ENCODE measurements around the gene ZMYND15. TPM values are rescaled to one million over a fixed set of nuclear protein-coding genes. Genes with fewer than 3 reads are reported as not detected.
A peak's percentile ranks its signal among the peaks of the same experiment; 100 is the strongest.

Gene ZMYND15
- total and polyA plus RNA-seq, 2 of the 13 experiments (the other 11 are each of a cell fraction or from before 2014, with no cell fraction given), result 0.24 to 2.7 TPM

DNA sequence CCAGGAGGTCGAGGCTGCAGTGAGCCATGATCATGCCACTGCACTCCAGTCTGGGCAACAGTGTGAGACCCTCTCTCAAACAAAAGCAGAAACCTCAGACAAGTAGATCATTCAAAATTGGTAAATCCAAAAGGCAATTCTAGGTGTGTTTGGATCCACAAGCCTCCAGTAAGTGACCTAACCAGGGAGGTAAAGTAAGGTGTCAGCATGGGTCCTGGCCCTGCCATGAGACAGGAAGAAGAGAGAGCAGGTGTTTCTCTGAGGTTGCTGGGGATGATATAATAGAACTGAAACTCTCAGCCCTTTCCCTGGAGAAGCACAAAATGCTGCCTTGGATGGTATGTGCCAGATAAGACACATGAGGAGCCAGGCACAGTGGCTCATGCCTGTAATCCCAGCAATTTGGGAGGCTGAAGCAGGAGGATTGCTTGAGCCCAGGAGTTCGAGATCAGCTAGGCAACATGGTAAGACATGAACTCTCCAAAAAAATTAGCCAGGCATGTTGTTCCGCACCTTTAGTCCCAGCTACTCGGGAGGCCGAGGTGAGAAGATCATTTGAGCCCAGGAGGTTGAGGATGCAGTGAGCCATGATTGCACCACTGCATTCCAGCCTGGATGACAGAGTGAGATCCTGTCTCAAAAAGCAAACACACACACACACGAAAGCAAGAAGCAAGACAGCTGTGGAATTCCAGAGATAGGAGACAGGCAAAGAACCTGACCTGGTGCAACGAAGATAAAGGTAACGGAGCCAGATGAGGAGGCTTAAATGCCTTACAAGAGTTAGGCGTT is 38.5 kb downstream of the ZMYND15 start (continued):
- TF ChIP-seq, protein P1, sequence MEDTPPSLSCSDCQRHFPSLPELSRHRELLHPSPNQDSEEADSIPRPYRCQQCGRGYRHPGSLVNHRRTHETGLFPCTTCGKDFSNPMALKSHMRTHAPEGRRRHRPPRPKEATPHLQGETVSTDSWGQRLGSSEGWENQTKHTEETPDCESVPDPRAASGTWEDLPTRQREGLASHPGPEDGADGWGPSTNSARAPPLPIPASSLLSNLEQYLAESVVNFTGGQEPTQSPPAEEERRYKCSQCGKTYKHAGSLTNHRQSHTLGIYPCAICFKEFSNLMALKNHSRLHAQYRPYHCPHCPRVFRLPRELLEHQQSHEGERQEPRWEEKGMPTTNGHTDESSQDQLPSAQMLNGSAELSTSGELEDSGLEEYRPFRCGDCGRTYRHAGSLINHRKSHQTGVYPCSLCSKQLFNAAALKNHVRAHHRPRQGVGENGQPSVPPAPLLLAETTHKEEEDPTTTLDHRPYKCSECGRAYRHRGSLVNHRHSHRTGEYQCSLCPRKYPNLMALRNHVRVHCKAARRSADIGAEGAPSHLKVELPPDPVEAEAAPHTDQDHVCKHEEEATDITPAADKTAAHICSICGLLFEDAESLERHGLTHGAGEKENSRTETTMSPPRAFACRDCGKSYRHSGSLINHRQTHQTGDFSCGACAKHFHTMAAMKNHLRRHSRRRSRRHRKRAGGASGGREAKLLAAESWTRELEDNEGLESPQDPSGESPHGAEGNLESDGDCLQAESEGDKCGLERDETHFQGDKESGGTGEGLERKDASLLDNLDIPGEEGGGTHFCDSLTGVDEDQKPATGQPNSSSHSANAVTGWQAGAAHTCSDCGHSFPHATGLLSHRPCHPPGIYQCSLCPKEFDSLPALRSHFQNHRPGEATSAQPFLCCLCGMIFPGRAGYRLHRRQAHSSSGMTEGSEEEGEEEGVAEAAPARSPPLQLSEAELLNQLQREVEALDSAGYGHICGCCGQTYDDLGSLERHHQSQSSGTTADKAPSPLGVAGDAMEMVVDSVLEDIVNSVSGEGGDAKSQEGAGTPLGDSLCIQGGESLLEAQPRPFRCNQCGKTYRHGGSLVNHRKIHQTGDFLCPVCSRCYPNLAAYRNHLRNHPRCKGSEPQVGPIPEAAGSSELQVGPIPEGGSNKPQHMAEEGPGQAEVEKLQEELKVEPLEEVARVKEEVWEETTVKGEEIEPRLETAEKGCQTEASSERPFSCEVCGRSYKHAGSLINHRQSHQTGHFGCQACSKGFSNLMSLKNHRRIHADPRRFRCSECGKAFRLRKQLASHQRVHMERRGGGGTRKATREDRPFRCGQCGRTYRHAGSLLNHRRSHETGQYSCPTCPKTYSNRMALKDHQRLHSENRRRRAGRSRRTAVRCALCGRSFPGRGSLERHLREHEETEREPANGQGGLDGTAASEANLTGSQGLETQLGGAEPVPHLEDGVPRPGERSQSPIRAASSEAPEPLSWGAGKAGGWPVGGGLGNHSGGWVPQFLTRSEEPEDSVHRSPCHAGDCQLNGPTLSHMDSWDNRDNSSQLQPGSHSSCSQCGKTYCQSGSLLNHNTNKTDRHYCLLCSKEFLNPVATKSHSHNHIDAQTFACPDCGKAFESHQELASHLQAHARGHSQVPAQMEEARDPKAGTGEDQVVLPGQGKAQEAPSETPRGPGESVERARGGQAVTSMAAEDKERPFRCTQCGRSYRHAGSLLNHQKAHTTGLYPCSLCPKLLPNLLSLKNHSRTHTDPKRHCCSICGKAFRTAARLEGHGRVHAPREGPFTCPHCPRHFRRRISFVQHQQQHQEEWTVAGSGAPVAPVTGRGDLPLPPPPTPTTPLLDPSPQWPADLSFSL (CRISPR knock-in tag; IDR thresholded peaks at IDR 0.05), result no peak
- TF ChIP-seq CEBPB (IDR thresholded peaks at IDR 0.05; ENCODE audit: borderline replicate concordance, low read depth, low read length) (peak; percentile 93), NR2F1 (CRISPR knock-in tag; IDR thresholded peaks at IDR 0.05) (peak; percentile 16 to 59; a peak in 2 of 4 replicates), RFX1 (IDR thresholded peaks at IDR 0.05) (no peak), TBX2 (CRISPR knock-in tag; IDR thresholded peaks at IDR 0.05; ENCODE audit: borderline replicate concordance) (peak; percentile 87), TCF7L2 (IDR thresholded peaks at IDR 0.05; ENCODE audit: low read depth, low read length) (no peak), ZNF382 (CRISPR knock-in tag; IDR thresholded peaks at IDR 0.05; ENCODE audit: borderline replicate concordance) (no peak), ZNF317 (CRISPR knock-in tag; IDR thresholded peaks at IDR 0.05) (no peak), ZMYM3 (CRISPR knock-in tag; IDR thresholded peaks at IDR 0.05) (peak; percentile 95), ZNF766 (CRISPR knock-in tag; IDR thresholded peaks at IDR 0.05; ENCODE audit: borderline replicate concordance) (peak; percentile 55; the same call in 1 of the 2 replicates), ZNF431 (CRISPR knock-in tag; IDR thresholded peaks at IDR 0.05; ENCODE audit: borderline replicate concordance, low read depth) (no peak), ESRRA (CRISPR knock-in tag; IDR thresholded peaks at IDR 0.05; ENCODE audit: low read depth) (no peak), POLR2AphosphoS5 (IDR thresholded peaks at IDR 0.05; ENCODE audit: low read depth, low read length) (no peak; the same call in 1 of the 2 replicates), KLF9 (CRISPR knock-in tag; IDR thresholded peaks at IDR 0.05; ENCODE audit: low read depth) (no peak), IRX3 (CRISPR knock-in tag; IDR thresholded peaks at IDR 0.05; ENCODE audit: borderline replicate concordance, low read depth) (no peak), RARG (CRISPR knock-in tag; IDR thresholded peaks at IDR 0.05; ENCODE audit: low read depth) (no peak), ETV6 (CRISPR knock-in tag; conservative IDR thresholded peaks at IDR 0.05) (no peak)
- TF ChIP-seq, protein P2, sequence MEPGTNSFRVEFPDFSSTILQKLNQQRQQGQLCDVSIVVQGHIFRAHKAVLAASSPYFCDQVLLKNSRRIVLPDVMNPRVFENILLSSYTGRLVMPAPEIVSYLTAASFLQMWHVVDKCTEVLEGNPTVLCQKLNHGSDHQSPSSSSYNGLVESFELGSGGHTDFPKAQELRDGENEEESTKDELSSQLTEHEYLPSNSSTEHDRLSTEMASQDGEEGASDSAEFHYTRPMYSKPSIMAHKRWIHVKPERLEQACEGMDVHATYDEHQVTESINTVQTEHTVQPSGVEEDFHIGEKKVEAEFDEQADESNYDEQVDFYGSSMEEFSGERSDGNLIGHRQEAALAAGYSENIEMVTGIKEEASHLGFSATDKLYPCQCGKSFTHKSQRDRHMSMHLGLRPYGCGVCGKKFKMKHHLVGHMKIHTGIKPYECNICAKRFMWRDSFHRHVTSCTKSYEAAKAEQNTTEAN (CRISPR knock-in tag; conservative IDR thresholded peaks at IDR 0.05), result peak; percentile 72; the same call in 1 of the 2 replicates
- TF ChIP-seq, protein P3, sequence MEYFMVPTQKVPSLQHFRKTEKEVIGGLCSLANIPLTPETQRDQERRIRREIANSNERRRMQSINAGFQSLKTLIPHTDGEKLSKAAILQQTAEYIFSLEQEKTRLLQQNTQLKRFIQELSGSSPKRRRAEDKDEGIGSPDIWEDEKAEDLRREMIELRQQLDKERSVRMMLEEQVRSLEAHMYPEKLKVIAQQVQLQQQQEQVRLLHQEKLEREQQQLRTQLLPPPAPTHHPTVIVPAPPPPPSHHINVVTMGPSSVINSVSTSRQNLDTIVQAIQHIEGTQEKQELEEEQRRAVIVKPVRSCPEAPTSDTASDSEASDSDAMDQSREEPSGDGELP (IDR thresholded peaks at IDR 0.05; ENCODE audit: borderline replicate concordance, low read depth), result peak; percentile 91
- TF ChIP-seq, protein P4, sequence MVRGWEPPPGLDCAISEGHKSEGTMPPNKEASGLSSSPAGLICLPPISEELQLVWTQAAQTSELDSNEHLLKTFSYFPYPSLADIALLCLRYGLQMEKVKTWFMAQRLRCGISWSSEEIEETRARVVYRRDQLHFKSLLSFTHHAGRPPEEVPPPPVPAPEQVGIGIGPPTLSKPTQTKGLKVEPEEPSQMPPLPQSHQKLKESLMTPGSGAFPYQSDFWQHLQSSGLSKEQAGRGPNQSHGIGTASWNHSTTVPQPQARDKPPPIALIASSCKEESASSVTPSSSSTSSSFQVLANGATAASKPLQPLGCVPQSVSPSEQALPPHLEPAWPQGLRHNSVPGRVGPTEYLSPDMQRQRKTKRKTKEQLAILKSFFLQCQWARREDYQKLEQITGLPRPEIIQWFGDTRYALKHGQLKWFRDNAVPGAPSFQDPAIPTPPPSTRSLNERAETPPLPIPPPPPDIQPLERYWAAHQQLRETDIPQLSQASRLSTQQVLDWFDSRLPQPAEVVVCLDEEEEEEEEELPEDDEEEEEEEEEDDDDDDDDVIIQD (CRISPR knock-in tag; IDR thresholded peaks at IDR 0.05; ENCODE audit: low read depth), result peak; percentile 49; the same call in 1 of the 2 replicates
